Urinary bladder (tissue), 4 donors: ENCODE measurements around the gene DMAP1. TPM values are rescaled to one million over a fixed set of nuclear protein-coding genes. Genes with fewer than 3 reads are reported as not detected.

ENCODE experiments used
- DNase-seq: peaks from one replicate; pipeline ENCODE4 v3.0.0-alpha.2; 2015; ENCODE audit errors: extremely low spot score
- H3K27ac ChIP-seq: one replicate; pipeline ENCODE4 v1.5.1; 2013; ENCODE audit warnings: low read depth, mild to moderate bottlenecking, moderate library complexity
- H3K36me3 ChIP-seq: one replicate; pipeline ENCODE4 v1.6.1; 2013; ENCODE audit warnings: mild to moderate bottlenecking, moderate library complexity; ENCODE audit not compliant: insufficient read depth
- H3K4me1 ChIP-seq: one replicate; pipeline ENCODE4 v1.6.1; 2013; ENCODE audit warnings: mild to moderate bottlenecking, moderate library complexity; ENCODE audit not compliant: insufficient read depth
- H3K4me3 ChIP-seq: one replicate; pipeline ENCODE4 v1.5.1; 2013; ENCODE audit warnings: low read depth, low read length
- WGBS: extraction: QIAGEN DNeasy Blood & Tissue Kit; methylation state at CpG from one replicate; pipeline ENCODE4 v1.1.7; 2013; 5-methylcytosine and 5-hydroxymethylcytosine counted together
- polyA plus RNA-seq: library from polyadenylated mRNA; stranded (reverse); fragments of 200-250 nt; gene quantifications from one replicate; pipeline ENCODE4 v1.2.3, GENCODE V29; 2013
- total RNA-seq: library from RNA; depleted of rRNA; stranded (reverse); fragments of >200 nt; gene quantifications from one replicate; pipeline ENCODE4 v1.2.3, GENCODE V29; 2014
- donor health status: healthy with polysubstance abuse.
- donor health status: healthy.

Gene DMAP1
- total and polyA plus RNA-seq, 2 donors = 17.2 to 33.7 TPM

- Histone ChIP-seq H3K27ac (peak overlapping the region; percentile 32), H3K4me1 (no peaks in the 10 kb centered on the region), H3K36me3 (no peaks in the 10 kb centered on the region), H3K4me3 (no peak overlapping the region)
- DNase-seq = peak; percentile 85
- 19% methylated on average over 33 of the region's 33 CpGs for WGBS
Observed at GRCh38 chr1:44237721-44238457, 24.6 kb downstream of the DMAP1 start.

- Histone ChIP-seq H3K4me3 (no peak overlapping the region), H3K4me1 (no peaks in the 10 kb centered on the region), H3K36me3 (no peaks in the 10 kb centered on the region), H3K27ac (no peak overlapping the region)
- no peak for DNase-seq
- 72% methylated on average over 4 of the region's 4 CpGs for WGBS
Observed at GRCh38 chr1:44238660-44239059, 25.4 kb downstream of the DMAP1 start.

DNA sequence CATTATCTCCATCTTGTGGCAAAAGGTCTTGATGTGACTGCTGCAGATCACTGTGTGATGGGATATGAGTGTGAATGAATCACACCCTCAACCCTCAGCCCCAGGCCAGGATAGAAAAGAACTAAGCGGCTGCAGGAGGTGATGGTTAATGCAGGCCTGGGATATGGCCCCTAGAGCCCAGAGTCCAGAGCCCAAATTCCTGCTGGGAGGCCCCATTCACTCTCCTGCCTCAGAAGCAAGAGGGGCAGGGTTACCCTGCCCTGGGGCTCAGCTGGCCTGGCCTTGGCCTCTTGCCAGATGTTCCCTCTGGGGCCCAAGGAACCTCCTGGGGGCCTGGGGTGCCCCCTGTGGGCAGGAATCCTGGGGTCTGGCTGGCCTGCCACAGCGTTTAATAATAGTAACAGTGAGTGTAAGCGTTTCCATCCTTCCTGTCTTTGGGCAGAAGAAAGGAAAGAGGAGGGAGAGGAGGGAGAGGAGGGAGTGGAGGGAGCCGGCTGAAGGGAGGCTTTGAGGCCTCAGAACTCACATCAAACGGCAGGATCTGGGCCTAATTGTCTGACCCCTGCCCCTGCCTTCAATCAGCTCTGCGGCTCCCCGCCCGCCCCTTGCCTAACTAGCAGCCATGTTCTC is 26.2 kb downstream of the DMAP1 start:
- no peaks in the 10 kb centered on the region for H3K4me1 ChIP-seq
- DNase-seq = no peak
- 37% methylated on average over 8 of the region's 8 CpGs for whole genome bisulfite sequencing

DNA sequence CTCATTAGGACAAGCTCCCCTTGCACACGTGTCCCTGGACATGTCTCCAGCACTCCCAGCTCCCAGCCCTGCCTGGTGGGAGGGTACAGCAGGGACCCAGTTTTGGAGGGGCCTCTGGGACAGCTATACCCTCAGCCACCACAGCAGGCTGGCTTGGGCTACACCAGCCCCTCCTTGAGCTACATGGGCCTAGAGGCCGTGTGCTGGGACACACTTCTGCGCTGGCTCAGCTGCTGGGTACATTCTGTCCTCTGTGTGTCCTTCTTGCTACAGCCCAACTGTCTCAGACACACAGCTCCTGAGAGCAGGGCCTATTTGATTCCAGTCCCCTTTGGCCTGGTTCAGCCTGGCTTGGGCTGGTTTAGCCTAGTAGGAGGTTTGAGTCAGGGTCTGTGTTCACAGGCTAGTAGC is 26.7 kb downstream of the DMAP1 start:
- WGBS = 51% methylated on average over 3 of the region's 3 CpGs
- DNase-seq = no peak
- Histone ChIP-seq H3K36me3 (no peaks in the 10 kb centered on the region), H3K4me1 (no peaks in the 10 kb centered on the region), H3K4me3 (no peak overlapping the region), H3K27ac (peak overlapping the region; percentile 58)

More for the DNA sequence above, 26.2 kb downstream of the DMAP1 start:
- H3K36me3 ChIP-seq = no peaks in the 10 kb centered on the region
- no peak overlapping the region for H3K4me3 ChIP-seq
- peak overlapping the region; percentile 58 for H3K27ac ChIP-seq

- no peak for DNase-seq
- WGBS = 84% methylated on average over 9 of the region's 9 CpGs
- no peak overlapping the region for H3K4me3 ChIP-seq
- H3K27ac ChIP-seq = peak overlapping the region; percentile 27
- H3K36me3 ChIP-seq = no peaks in the 10 kb centered on the region
- no peaks in the 10 kb centered on the region for H3K4me1 ChIP-seq
Observed at GRCh38 chr1:44240802-44241671, 27.8 kb downstream of the DMAP1 start.

GRCh38 chr1:44242746-44243145 is 29.5 kb downstream of the DMAP1 start:
- no peak for DNase-seq
- Histone ChIP-seq H3K36me3 (no peaks in the 10 kb centered on the region), H3K4me1 (no peaks in the 10 kb centered on the region), H3K4me3 (no peak overlapping the region), H3K27ac (no peak overlapping the region)
- WGBS = 81% methylated on average over 16 of the region's 16 CpGs

DNA sequence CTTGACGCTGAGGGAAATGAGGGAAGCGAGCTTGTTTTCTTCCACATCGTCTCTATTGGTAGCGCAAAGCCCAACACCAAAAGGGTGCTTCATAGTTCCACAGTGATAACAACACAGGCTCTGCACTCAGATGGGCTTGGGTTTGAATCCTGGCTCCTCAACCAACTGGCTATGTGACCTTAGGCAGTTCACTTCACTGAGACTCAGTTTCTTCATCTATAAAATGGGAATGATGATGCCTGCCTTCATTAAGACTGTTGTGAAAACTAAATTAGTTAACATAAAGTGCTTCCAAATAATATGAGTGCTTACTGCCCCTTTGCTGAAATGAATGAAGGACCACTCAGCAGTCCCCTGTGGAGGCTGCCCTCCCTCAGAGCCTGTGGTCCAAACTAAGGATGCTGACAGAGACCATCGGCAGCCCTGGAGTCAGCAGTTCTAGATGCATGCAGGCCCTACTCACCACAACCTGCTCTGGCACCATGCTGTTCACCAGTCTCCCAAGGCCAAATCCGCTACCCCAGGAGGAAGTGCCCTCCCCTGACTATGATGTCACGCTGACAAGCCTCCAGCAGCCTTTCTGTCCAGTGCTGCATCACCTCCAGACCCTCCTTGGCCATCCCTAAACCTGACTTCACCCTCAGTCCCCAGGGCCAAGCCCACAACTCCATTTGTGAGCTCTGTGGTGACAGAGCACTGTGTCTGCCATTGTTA is 30.7 kb downstream of the DMAP1 start:
- H3K4me1 ChIP-seq = no peaks in the 10 kb centered on the region
- no peak overlapping the region for H3K27ac ChIP-seq
- WGBS = 97% methylated on average over 7 of the region's 7 CpGs
- H3K36me3 ChIP-seq = no peaks in the 10 kb centered on the region
- DNase-seq = no peak
- H3K4me3 ChIP-seq = no peak overlapping the region

GRCh38 chr1:44244986-44245385 is 31.7 kb downstream of the DMAP1 start:
- H3K36me3 ChIP-seq = no peaks in the 10 kb centered on the region
- no peaks in the 10 kb centered on the region for H3K4me1 ChIP-seq
- 81% methylated on average over 9 of the region's 9 CpGs for WGBS
- H3K4me3 ChIP-seq = no peak overlapping the region
- no peak overlapping the region for H3K27ac ChIP-seq
- no peak for DNase-seq

GRCh38 chr1:44246806-44247205 is 33.5 kb downstream of the DMAP1 start:
- DNase-seq = no peak
- WGBS = 97% methylated on average over 2 of the region's 2 CpGs
- Histone ChIP-seq H3K27ac (no peak overlapping the region), H3K36me3 (no peaks in the 10 kb centered on the region), H3K4me3 (no peak overlapping the region), H3K4me1 (no peaks in the 10 kb centered on the region)

- DNase-seq = no peak
- no peaks in the 10 kb centered on the region for H3K4me1 ChIP-seq
- no peak overlapping the region for H3K4me3 ChIP-seq
- no peaks in the 10 kb centered on the region for H3K36me3 ChIP-seq
- 70% methylated on average over 7 of the region's 7 CpGs for WGBS
- no peak overlapping the region for H3K27ac ChIP-seq
Observed at GRCh38 chr1:44249543-44249942, 36.3 kb downstream of the DMAP1 start.

DNA sequence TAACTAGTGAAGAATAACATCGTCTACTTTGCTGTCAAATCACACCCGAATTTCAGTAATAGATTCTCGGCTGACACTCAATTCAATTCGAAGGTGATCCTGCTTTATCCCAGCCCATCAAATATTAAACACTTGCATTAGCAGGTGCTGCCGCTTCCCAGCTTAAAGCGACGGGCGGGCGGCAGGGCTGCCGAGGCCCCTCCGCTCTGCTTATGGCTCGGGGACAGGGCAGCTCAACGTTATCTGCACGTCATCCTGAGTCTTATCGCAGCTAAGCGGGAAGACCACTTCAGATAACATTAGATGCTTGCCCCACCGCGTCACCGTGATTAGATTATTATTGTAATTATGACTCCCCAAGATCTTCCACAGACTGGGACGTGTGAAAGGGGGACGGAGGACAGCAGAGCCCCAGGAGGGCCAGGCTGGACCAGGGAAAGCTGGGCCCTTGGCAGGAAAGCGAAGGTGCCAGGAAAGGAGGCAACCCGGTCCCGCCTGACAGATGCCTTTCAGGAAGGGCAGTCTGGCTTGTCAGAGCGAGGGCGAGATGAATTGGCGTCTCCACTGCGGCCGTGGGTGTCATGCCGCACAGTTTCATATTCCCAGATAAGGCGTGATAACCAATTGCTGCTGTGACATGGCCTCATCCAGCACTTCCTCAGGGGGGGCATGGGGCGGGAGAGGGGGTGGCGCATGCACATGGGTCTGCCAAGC is 37.0 kb downstream of the DMAP1 start:
- Histone ChIP-seq H3K4me1 (no peaks in the 10 kb centered on the region), H3K27ac (no peak overlapping the region), H3K4me3 (no peak overlapping the region), H3K36me3 (no peaks in the 10 kb centered on the region)
- WGBS = 58% methylated on average over 33 of the region's 33 CpGs
- no peak for DNase-seq

GRCh38 chr1:44251486-44251885 is 38.2 kb downstream of the DMAP1 start:
- Histone ChIP-seq H3K36me3 (no peaks in the 10 kb centered on the region), H3K4me3 (no peak overlapping the region), H3K4me1 (no peaks in the 10 kb centered on the region), H3K27ac (no peak overlapping the region)
- 94% methylated on average over 1 of the region's 1 CpG for WGBS
- no peak for DNase-seq
